Fibroblast of lung (primary cell): ENCODE results near the gene LCN15. TPM values are rescaled to one million over a fixed set of nuclear protein-coding genes. Genes with fewer than 3 reads are reported as not detected.

Experiments used
- DNase-seq, 2 donors: peaks; one replicate each; pipeline versions ENCODE4 v3.0.0 to v3.0.0-alpha.2; 2010; ENCODE audit warnings: low read depth in 2 of 2
- H2AFZ ChIP-seq: 2 replicates; pipeline ENCODE4 v1.5.1; 2012; ENCODE audit warnings: low read length, control low read depth, inconsistent platforms
- H3K27ac ChIP-seq: 2 replicates; pipeline ENCODE4 v1.5.1; 2011; ENCODE audit warnings: low read length, control low read depth; ENCODE audit not compliant: insufficient read depth
- H3K27me3 ChIP-seq: 2 replicates; pipeline ENCODE4 v1.5.1; 2011; ENCODE audit warnings: mild to moderate bottlenecking, low read length; ENCODE audit not compliant: control insufficient read depth, insufficient read depth
- H3K36me3 ChIP-seq: 2 replicates; pipeline ENCODE4 v1.5.1; 2011; ENCODE audit warnings: low read length; ENCODE audit not compliant: control insufficient read depth, insufficient read depth
- H3K4me1 ChIP-seq: 2 replicates; pipeline ENCODE4 v1.5.1; 2011; ENCODE audit warnings: low read length; ENCODE audit not compliant: control insufficient read depth, insufficient read depth; ENCODE audit errors: extremely low read depth
- H3K4me2 ChIP-seq: 2 replicates; pipeline ENCODE4 v1.5.1; 2011; ENCODE audit warnings: low read length, control low read depth; ENCODE audit not compliant: insufficient read depth; ENCODE audit errors: extremely low read depth
- H3K4me3 ChIP-seq, 4 experiments: fragments of 200-600 bp in 1 of 4; sonication (generic) in 1 of 4; replicated peaks in 1 of 4; 2 replicates each; pipeline ENCODE4 v1.5.1; 2011 to 2016; ENCODE audit warnings: low read length in 4 of 4, low read depth in 3 of 4, mild to moderate bottlenecking in 3 of 4, control low read depth in 2 of 4, inconsistent platforms in 1 of 4, mixed read lengths in 1 of 4; ENCODE audit not compliant: insufficient read depth in 1 of 4; ENCODE audit errors: control extremely low read depth in 1 of 4
- H3K79me2 ChIP-seq: 2 replicates; pipeline ENCODE4 v1.5.1; 2012; ENCODE audit warnings: mild to moderate bottlenecking, low read length, inconsistent platforms; ENCODE audit not compliant: control insufficient read depth, insufficient read depth
- H3K9ac ChIP-seq: 2 replicates; pipeline ENCODE4 v1.5.1; 2011; ENCODE audit warnings: mild to moderate bottlenecking, low read length, control low read depth; ENCODE audit not compliant: insufficient read depth
- H3K9me3 ChIP-seq: 2 replicates; pipeline ENCODE4 v1.5.1; 2012; ENCODE audit warnings: low read depth, low read length; ENCODE audit not compliant: control insufficient read depth, insufficient read depth
- H4K20me1 ChIP-seq: 2 replicates; pipeline ENCODE4 v1.5.1; 2011; ENCODE audit warnings: low read length; ENCODE audit not compliant: control insufficient read depth, insufficient read depth; ENCODE audit errors: extremely low read depth
- EZH2 ChIP-seq: IDR thresholded peaks from 2 replicates; pipeline ENCODE4 v1.5.1; 2012; ENCODE audit warnings: low read length, control low read depth, mild to moderate bottlenecking; ENCODE audit errors: missing control alignments
- polyA plus RNA-seq, 2 donors: library from polyadenylated mRNA; depleted of rRNA in 1 of 2; stranded (reverse) in 1 of 2; unstranded in 1 of 2; fragments of >200 nt; gene quantifications; 2 replicates each; pipeline ENCODE4 v1.2.1, GENCODE V29; 2011 to 2012; ENCODE audit warnings: missing spikeins in 1 of 2
- total RNA-seq: library from RNA; depleted of rRNA; stranded (reverse); fragments of >200 nt; gene quantifications from 2 replicates; pipeline ENCODE4 v1.2.1, GENCODE V29; 2014
- TF ChIP-seq, protein P1 (sequence below), 2 donors: IDR thresholded peaks in 1 of 2; conservative IDR thresholded peaks in 1 of 2; 1 replicate in 1 of 2; 2 replicates in 1 of 2; pipeline ENCODE4 v1.5.1; 2011 to 2012; ENCODE audit warnings: low read length in 2 of 2, control low read depth in 1 of 2, inconsistent platforms in 1 of 2, low read depth in 1 of 2, mild to moderate bottlenecking in 1 of 2

Gene LCN15
- total and polyA plus RNA-seq, 2 donors (not counting 1 experiment from before 2014, with no cell fraction given): not detected

DNA sequence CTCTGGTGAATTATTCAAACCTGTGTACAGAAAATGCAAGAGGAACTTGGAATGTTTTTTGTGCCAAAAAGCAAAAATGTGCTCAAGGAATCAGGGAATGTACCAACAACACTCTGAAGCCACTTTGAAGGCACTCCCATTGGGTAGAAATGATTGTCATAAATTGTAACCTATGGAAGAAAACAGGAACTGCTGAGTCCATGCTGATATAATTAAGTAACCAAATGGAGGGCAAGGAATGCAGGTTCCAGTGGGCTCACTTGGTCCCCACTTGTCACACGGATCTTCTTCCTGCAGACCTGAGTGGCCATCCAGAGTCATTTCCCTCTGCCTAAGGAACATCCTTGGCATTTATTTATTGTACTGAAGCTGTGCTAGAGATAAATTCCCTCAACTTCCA lies 13.1 kb downstream of the LCN15 start:
- no peak overlapping the region for H3K4me2 ChIP-seq
- H3K79me2 ChIP-seq: no peaks in the 10 kb centered on the region
- no peaks in the 10 kb centered on the region for H3K36me3 ChIP-seq
- no peaks in the 10 kb centered on the region for H4K20me1 ChIP-seq
- H2AFZ ChIP-seq: no peak overlapping the region
- TF ChIP-seq, protein P1, sequence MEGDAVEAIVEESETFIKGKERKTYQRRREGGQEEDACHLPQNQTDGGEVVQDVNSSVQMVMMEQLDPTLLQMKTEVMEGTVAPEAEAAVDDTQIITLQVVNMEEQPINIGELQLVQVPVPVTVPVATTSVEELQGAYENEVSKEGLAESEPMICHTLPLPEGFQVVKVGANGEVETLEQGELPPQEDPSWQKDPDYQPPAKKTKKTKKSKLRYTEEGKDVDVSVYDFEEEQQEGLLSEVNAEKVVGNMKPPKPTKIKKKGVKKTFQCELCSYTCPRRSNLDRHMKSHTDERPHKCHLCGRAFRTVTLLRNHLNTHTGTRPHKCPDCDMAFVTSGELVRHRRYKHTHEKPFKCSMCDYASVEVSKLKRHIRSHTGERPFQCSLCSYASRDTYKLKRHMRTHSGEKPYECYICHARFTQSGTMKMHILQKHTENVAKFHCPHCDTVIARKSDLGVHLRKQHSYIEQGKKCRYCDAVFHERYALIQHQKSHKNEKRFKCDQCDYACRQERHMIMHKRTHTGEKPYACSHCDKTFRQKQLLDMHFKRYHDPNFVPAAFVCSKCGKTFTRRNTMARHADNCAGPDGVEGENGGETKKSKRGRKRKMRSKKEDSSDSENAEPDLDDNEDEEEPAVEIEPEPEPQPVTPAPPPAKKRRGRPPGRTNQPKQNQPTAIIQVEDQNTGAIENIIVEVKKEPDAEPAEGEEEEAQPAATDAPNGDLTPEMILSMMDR (conservative IDR thresholded peaks at IDR 0.05 in 1 of 2, IDR thresholded peaks at IDR 0.05 in 1 of 2; ENCODE audit: low read depth in 1 of 2, low read length in 2 of 2): no peak
- TF ChIP-seq EZH2: no peak
- H3K27ac ChIP-seq: no peak overlapping the region
- no peaks in the 10 kb centered on the region for H3K4me1 ChIP-seq
- H3K4me3 ChIP-seq: no peak overlapping the region
- DNase-seq: no peak
- H3K27me3 ChIP-seq: no peaks in the 10 kb centered on the region
- H3K9ac ChIP-seq: no peak overlapping the region
- H3K9me3 ChIP-seq: no peaks in the 10 kb centered on the region

DNA sequence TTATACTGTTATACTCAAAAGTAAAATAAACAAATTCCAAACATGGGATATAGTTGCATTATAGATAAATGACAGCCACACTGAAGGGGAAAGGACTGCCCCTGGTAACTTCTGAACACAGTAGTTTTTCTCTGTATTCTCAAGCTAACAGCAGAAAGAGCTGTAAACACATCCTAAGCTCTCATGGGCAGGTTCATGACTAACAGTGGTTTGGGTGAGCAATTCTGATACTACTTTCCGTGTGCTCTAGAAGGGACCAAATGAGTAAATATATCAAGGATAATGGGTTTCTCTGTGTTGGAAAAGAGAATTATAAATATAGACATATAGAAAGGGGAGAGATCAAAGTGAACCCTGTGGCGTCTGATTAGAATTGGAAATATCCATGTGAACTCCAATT lies 13.8 kb downstream of the LCN15 start:
- H3K27me3 ChIP-seq: no peaks in the 10 kb centered on the region
- no peak overlapping the region for H3K27ac ChIP-seq
- H3K4me1 ChIP-seq: no peaks in the 10 kb centered on the region
- H3K4me2 ChIP-seq: no peak overlapping the region
- H3K79me2 ChIP-seq: no peaks in the 10 kb centered on the region
- TF ChIP-seq, protein P1 (conservative IDR thresholded peaks at IDR 0.05 in 1 of 2, IDR thresholded peaks at IDR 0.05 in 1 of 2; ENCODE audit: low read depth in 1 of 2, low read length in 2 of 2): no peak
- no peak for TF ChIP-seq EZH2
- no peak overlapping the region for H2AFZ ChIP-seq
- DNase-seq: peak in 1 of 2 donors; percentile 22
- H4K20me1 ChIP-seq: no peaks in the 10 kb centered on the region
- no peaks in the 10 kb centered on the region for H3K36me3 ChIP-seq
- H3K9ac ChIP-seq: no peak overlapping the region
- H3K4me3 ChIP-seq: no peak overlapping the region
- H3K9me3 ChIP-seq: no peaks in the 10 kb centered on the region

DNA sequence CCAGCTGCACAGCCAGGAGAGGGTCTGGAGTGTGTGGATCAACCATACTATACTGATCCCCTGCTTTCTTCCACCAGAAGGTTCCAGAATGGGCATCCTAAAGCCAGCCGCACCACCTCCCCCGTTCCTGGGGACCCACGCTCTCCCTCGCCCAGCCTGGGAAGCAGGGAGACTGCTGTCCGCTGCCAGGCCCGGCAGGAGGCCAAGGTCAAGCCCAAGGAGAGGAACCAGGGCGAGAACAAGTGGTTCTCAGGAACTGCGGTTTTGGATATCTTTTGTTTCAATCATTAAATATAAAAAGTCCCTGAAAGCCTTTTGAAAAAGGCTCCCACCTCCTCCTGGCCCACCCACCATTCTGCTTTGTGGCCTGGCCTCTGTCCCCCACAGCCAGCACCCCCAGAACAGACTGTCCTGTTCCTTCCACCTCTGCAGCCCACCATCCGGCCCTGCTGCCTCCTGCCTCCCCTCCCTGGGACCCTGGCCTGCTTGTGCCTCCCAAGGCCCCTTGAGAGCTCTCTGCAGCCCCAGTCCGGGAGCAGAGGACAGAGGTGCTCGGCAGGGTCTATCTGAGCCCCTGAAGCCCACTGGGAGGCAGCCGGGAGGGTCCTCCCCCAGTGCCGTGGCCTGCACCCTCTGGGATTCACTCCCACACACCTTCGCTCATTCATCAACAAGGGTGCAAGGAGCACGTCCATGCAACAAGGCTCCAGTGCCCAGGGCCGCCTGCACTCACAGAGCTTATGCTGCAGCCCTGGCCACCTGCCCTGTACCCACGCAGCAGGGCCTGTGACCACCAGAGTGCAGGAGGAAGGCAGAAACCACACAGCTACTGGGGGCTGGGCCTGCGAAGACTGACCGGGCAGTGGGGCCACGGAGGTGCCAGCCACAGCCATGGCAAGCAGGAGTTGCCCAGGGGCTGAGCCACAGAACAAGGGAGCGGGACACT lies 15.4 kb downstream of the LCN15 start:
- TF ChIP-seq, protein P1 (conservative IDR thresholded peaks at IDR 0.05 in 1 of 2, IDR thresholded peaks at IDR 0.05 in 1 of 2; ENCODE audit: low read depth in 1 of 2, low read length in 2 of 2): no peak
- TF ChIP-seq EZH2: no peak
- H3K9me3 ChIP-seq: no peaks in the 10 kb centered on the region
- no peak overlapping the region for H3K9ac ChIP-seq
- H3K79me2 ChIP-seq: no peaks in the 10 kb centered on the region
- no peak overlapping the region for H3K27ac ChIP-seq
- H3K36me3 ChIP-seq: no peaks in the 10 kb centered on the region
- no peaks in the 10 kb centered on the region for H3K4me1 ChIP-seq
- no peak overlapping the region for H3K4me2 ChIP-seq
- no peak overlapping the region for H3K4me3 ChIP-seq
- no peak overlapping the region for H2AFZ ChIP-seq
- H4K20me1 ChIP-seq: no peaks in the 10 kb centered on the region
- DNase-seq: no peak
- no peaks in the 10 kb centered on the region for H3K27me3 ChIP-seq
